Right lobe of liver (tissue), 4 donors: ENCODE results near the gene ENTPD7.

Experiments used
- CTCF ChIP-seq, 4 donors: fragments of 200-600 bp in 3 of 4; fragments of 450-650 bp in 1 of 4; IDR thresholded peaks; one replicate each; pipeline versions ENCODE4 v1.5.1 to v1.8.0; 2016 to 2022; ENCODE audit warnings: antibody characterized with exemption in 4 of 4, mild to moderate bottlenecking in 2 of 4
- POLR2A ChIP-seq: fragments of 450-650 bp; IDR thresholded peaks from one replicate; pipeline ENCODE4 v1.6.1; 2017; ENCODE audit warnings: antibody characterized with exemption, mild to moderate bottlenecking
- donor health status: DM: no; HTN: no; CAD: no.
- donor health status: DM: no; HTN: no; CAD: no.
- donor health status: DM: no; HTN: yes; CAD: no.

- TF ChIP-seq CTCF (IDR thresholded peaks at IDR 0.05) (no peak), POLR2A (no peak)
Observed at GRCh38 chr10:99695761-99696160, 36.5 kb downstream of the ENTPD7 start.
